H9 (cell line): Measurements from ENCODE around the gene RRP12. TPM values are rescaled to one million over a fixed set of nuclear protein-coding genes. Genes with fewer than 3 reads are reported as not detected.

Experiments used
- DNase-seq: peaks from one replicate; pipeline ENCODE4 v3.0.0-alpha.2; 2017
- H2AFZ ChIP-seq: one replicate; pipeline ENCODE4 v1.6.1; 2013; ENCODE audit warnings: mild to moderate bottlenecking, low read length, control low read depth, moderate library complexity
- H2AK5ac ChIP-seq: 2 replicates; pipeline ENCODE4 v1.6.1; 2013; ENCODE audit warnings: low read length, control low read depth, mixed read lengths; ENCODE audit not compliant: insufficient read length
- H2BK120ac ChIP-seq: one replicate; pipeline ENCODE4 v1.6.1; 2013; ENCODE audit warnings: low read depth, mild to moderate bottlenecking, low read length, control low read depth, inconsistent platforms; ENCODE audit not compliant: poor library complexity, severe bottlenecking
- H2BK12ac ChIP-seq: 2 replicates; pipeline ENCODE4 v1.6.1; 2013; ENCODE audit warnings: low read length, control low read depth, mixed read lengths, low read depth; ENCODE audit not compliant: insufficient read length
- H2BK15ac ChIP-seq: 2 replicates; pipeline ENCODE4 v1.6.1; 2013; ENCODE audit warnings: low read depth, low read length, control low read depth
- H2BK20ac ChIP-seq: one replicate; pipeline ENCODE4 v1.6.1; 2013; ENCODE audit warnings: low read depth, mild to moderate bottlenecking, low read length, control low read depth, inconsistent platforms; ENCODE audit not compliant: poor library complexity, severe bottlenecking
- H2BK5ac ChIP-seq: 2 replicates; pipeline ENCODE4 v1.6.1; 2013; ENCODE audit warnings: low read length, control low read depth, mixed read lengths; ENCODE audit not compliant: insufficient read length
- H3K14ac ChIP-seq: 2 replicates; pipeline ENCODE4 v1.6.1; 2013; ENCODE audit warnings: low read length, control low read depth; ENCODE audit not compliant: insufficient read depth
- H3K18ac ChIP-seq: 2 replicates; pipeline ENCODE4 v1.6.1; 2013; ENCODE audit warnings: low read depth, mild to moderate bottlenecking, mixed read lengths, low read length, control low read depth; ENCODE audit not compliant: insufficient read length
- H3K23ac ChIP-seq: 2 replicates; pipeline ENCODE4 v1.6.1; 2013; ENCODE audit warnings: low read length, control low read depth, mixed read lengths, low read depth; ENCODE audit not compliant: insufficient read length
- H3K23me2 ChIP-seq: 2 replicates; pipeline ENCODE4 v1.6.1; 2013; ENCODE audit warnings: low read depth, mild to moderate bottlenecking, mixed read lengths, low read length, control low read depth; ENCODE audit not compliant: insufficient read length, poor library complexity, severe bottlenecking
- H3K27ac ChIP-seq: 2 replicates; pipeline ENCODE4 v1.5.1; 2013; ENCODE audit warnings: low read length, control low read depth, mixed read lengths, low read depth; ENCODE audit not compliant: insufficient read length
- H3K27me3 ChIP-seq: 2 replicates; pipeline ENCODE4 v1.6.1; 2013; ENCODE audit warnings: low read length, control low read depth, inconsistent platforms; ENCODE audit not compliant: insufficient read depth
- H3K4ac ChIP-seq: 2 replicates; pipeline ENCODE4 v1.6.1; 2013; ENCODE audit warnings: low read depth, mild to moderate bottlenecking, control low read depth, inconsistent platforms, low read length, moderate library complexity
- H3K4me1 ChIP-seq: 2 replicates; pipeline ENCODE4 v1.6.1; 2013; ENCODE audit warnings: low read length, control low read depth, inconsistent platforms; ENCODE audit not compliant: insufficient read depth
- H3K4me2 ChIP-seq: 2 replicates; pipeline ENCODE4 v1.6.1; 2013; ENCODE audit warnings: low read length, control low read depth, mixed read lengths; ENCODE audit not compliant: insufficient read length, insufficient read depth
- H3K56ac ChIP-seq: 2 replicates; pipeline ENCODE4 v1.6.1; 2013; ENCODE audit warnings: low read depth, mild to moderate bottlenecking, mixed read lengths, low read length, control low read depth; ENCODE audit not compliant: insufficient read length
- H3K79me1 ChIP-seq: 2 replicates; pipeline ENCODE4 v1.6.1; 2013; ENCODE audit warnings: low read depth, mild to moderate bottlenecking, moderate library complexity, low read length, control low read depth, inconsistent platforms; ENCODE audit not compliant: insufficient read depth, poor library complexity, severe bottlenecking
- H3K79me2 ChIP-seq: 2 replicates; pipeline ENCODE4 v1.6.1; 2013; ENCODE audit warnings: low read length, control low read depth, inconsistent platforms; ENCODE audit not compliant: insufficient read depth
- H3K9ac ChIP-seq: 2 replicates; pipeline ENCODE4 v1.6.1; 2013; ENCODE audit warnings: low read length, control low read depth, mixed read lengths; ENCODE audit not compliant: insufficient read length; ENCODE audit errors: extremely low read depth
- H3K9me3 ChIP-seq: one replicate; pipeline ENCODE4 v1.6.1; 2013; ENCODE audit warnings: low read depth, low read length, inconsistent platforms; ENCODE audit not compliant: control insufficient read depth
- H3T11ph ChIP-seq: one replicate; pipeline ENCODE4 v1.6.1; 2013; ENCODE audit warnings: mild to moderate bottlenecking, low read length, control low read depth, inconsistent platforms
- H4K20me1 ChIP-seq: one replicate; pipeline ENCODE4 v1.6.1; 2013; ENCODE audit not compliant: control insufficient read depth, insufficient read length, insufficient read depth
- H4K5ac ChIP-seq: 2 replicates; pipeline ENCODE4 v1.6.1; 2013; ENCODE audit warnings: low read depth, mild to moderate bottlenecking, mixed read lengths, low read length, control low read depth; ENCODE audit not compliant: insufficient read length
- H4K8ac ChIP-seq: replicated peaks from 2 replicates; pipeline ENCODE4 v1.6.1; 2013; ENCODE audit warnings: low read length, control low read depth, mixed read lengths, low read depth; ENCODE audit not compliant: insufficient read length
- H4K91ac ChIP-seq: 2 replicates; pipeline ENCODE4 v1.6.1; 2013; ENCODE audit warnings: low read depth, mild to moderate bottlenecking, moderate library complexity, mixed read lengths, low read length, control low read depth; ENCODE audit not compliant: insufficient read length
- H3K27ac Mint-ChIP-seq, 3 experiments: 2 replicates in 2 of 3; 3 replicates in 1 of 3; pipeline ENCODE4 v1.8.0; 2020 to 2021; ENCODE audit warnings: mixed read lengths in 3 of 3, mild to moderate bottlenecking in 1 of 3, moderate library complexity in 1 of 3
- H3K27me3 Mint-ChIP-seq: 2 replicates; pipeline ENCODE4 v1.8.0; 2021; ENCODE audit warnings: low read depth, mild to moderate bottlenecking, moderate library complexity, mixed read lengths
- H3K36me3 Mint-ChIP-seq, 3 experiments: 2 replicates in 2 of 3; 3 replicates in 1 of 3; pipeline ENCODE4 v1.8.0; 2020 to 2021; ENCODE audit warnings: low read depth in 3 of 3, mixed read lengths in 3 of 3; ENCODE audit not compliant: insufficient read depth in 1 of 3
- H3K4me1 Mint-ChIP-seq, 2 experiments: 2 replicates each; pipeline ENCODE4 v1.8.0; 2020; ENCODE audit warnings: mixed read lengths in 2 of 2
- H3K4me3 Mint-ChIP-seq, 2 experiments: 2 replicates in 1 of 2; 3 replicates in 1 of 2; pipeline ENCODE4 v1.8.0; 2020 to 2021; ENCODE audit warnings: mild to moderate bottlenecking in 2 of 2, mixed read lengths in 2 of 2, moderate library complexity in 1 of 2
- H3K9me3 Mint-ChIP-seq, 2 experiments: 2 replicates in 1 of 2; 3 replicates in 1 of 2; pipeline ENCODE4 v1.8.0; 2020; ENCODE audit warnings: mild to moderate bottlenecking in 2 of 2, mixed read lengths in 2 of 2, moderate library complexity in 1 of 2
- CTCF ChIP-seq: fragments of 200-600 bp; sonication (generic); conservative IDR thresholded peaks from 3 replicates; pipeline ENCODE4 v1.8.0; 2021; ENCODE audit warnings: antibody characterized with exemption, mild to moderate bottlenecking
- WGBS: extraction: QIAGEN DNeasy Blood & Tissue Kit; methylation state at CpG from one replicate; pipeline ENCODE4 v1.1.7; 2013; ENCODE audit warnings: missing lambda C conversion rate, low lambda C conversion rate, mixed read lengths; ENCODE audit not compliant: insufficient read length; ENCODE audit errors: extremely low coverage; 5-methylcytosine and 5-hydroxymethylcytosine counted together
- total RNA-seq: library from RNA; stranded (reverse); gene quantifications from 2 replicates; pipeline ENCODE4 v1.2.1, GENCODE V29; 2021

The RRP12 gene
- total RNA-seq, 1 experiment from 2014 or later = 71.6 TPM

GRCh38 chr10:97360705-97361536 is 40.2 kb downstream of the RRP12 start:
- Histone ChIP-seq H2AFZ (no peak overlapping the region), H3K56ac (no peak overlapping the region), H3K9me3 (no peaks in the 10 kb centered on the region), H3K18ac (no peak overlapping the region), H4K20me1 (no peaks in the 10 kb centered on the region), H4K8ac (no peak overlapping the region), H3T11ph (no peak overlapping the region), H3K27ac (no peak overlapping the region), H3K23me2 (no peaks in the 10 kb centered on the region), H3K79me1 (no peaks in the 10 kb centered on the region), H2BK5ac (no peak overlapping the region), H3K27me3 (no peaks in the 10 kb centered on the region), H4K91ac (no peak overlapping the region), H3K14ac (no peak overlapping the region), H2BK15ac (no peak overlapping the region), H2BK20ac (no peak overlapping the region), H3K4me1 (no peaks in the 10 kb centered on the region), H2AK5ac (no peak overlapping the region), H3K79me2 (no peaks in the 10 kb centered on the region), H2BK120ac (no peak overlapping the region), H4K5ac (no peak overlapping the region), H2BK12ac (no peak overlapping the region), H3K23ac (no peak overlapping the region), H3K9ac (no peak overlapping the region), H3K4ac (no peak overlapping the region), H3K4me2 (no peak overlapping the region)
- WGBS = no CpG with 5 or more reads among the region's 11 CpGs
- Mint-ChIP-seq H3K9me3 (no peaks in the 10 kb centered on the region), H3K4me3 (no peak overlapping the region), H3K36me3 (peaks cover 38 to 81% (median 55%) of the 10 kb centered on the region in 3 experiments; a peak in 6 of 7 replicates), H3K27ac (peak overlapping the region in 2 of 3 experiments; percentile 50 to 52; a peak in 2 of 7 replicates), H3K27me3 (no peaks in the 10 kb centered on the region; the same call in 1 of the 2 replicates), H3K4me1 (peaks cover 2 to 8% of the 10 kb centered on the region in 2 experiments; a peak in 3 of 4 replicates)
- TF ChIP-seq CTCF = no peak
- no peak for DNase-seq
